Stimulated activated naive CD8-positive, alpha-beta T cell treated with anti-CD3 and anti-CD28 coated beads, Interleukin-15, Interleukin-2, amounts not matched to agents 100 ng/mL and 50 ng/mL, for 24 hours (primary cell): Measurements from ENCODE around the gene GPR83.

Source experiments
- H3K27ac Mint-ChIP-seq: one replicate; pipeline ENCODE4 v1.8.0; 2021; ENCODE audit warnings: mild to moderate bottlenecking, mixed read lengths
- H3K27me3 Mint-ChIP-seq: one replicate; pipeline ENCODE4 v1.8.0; 2021; ENCODE audit warnings: mixed read lengths
- H3K36me3 Mint-ChIP-seq: one replicate; pipeline ENCODE4 v1.8.0; 2021; ENCODE audit warnings: low read depth, mixed read lengths
- H3K4me1 Mint-ChIP-seq: one replicate; pipeline ENCODE4 v1.8.0; 2021; ENCODE audit warnings: low read depth, mixed read lengths
- H3K4me3 Mint-ChIP-seq: one replicate; pipeline ENCODE4 v1.8.0; 2021; ENCODE audit warnings: mild to moderate bottlenecking, mixed read lengths
- H3K9me3 Mint-ChIP-seq: one replicate; pipeline ENCODE4 v1.8.0; 2021; ENCODE audit warnings: mixed read lengths

GPR83 gene

GRCh38 chr11:94330789-94331188 is 70.4 kb downstream of the GPR83 start:
- H3K27me3 Mint-ChIP-seq, result peaks cover 9% of the 10 kb centered on the region
- no peak overlapping the region for H3K27ac Mint-ChIP-seq
- H3K9me3 Mint-ChIP-seq, result no peaks in the 10 kb centered on the region
- no peaks in the 10 kb centered on the region for H3K4me1 Mint-ChIP-seq
- no peak overlapping the region for H3K4me3 Mint-ChIP-seq
- no peaks in the 10 kb centered on the region for H3K36me3 Mint-ChIP-seq

GRCh38 chr11:94329501-94329900 is 71.7 kb downstream of the GPR83 start:
- Mint-ChIP-seq H3K27me3 (peaks cover 9% of the 10 kb centered on the region), H3K36me3 (no peaks in the 10 kb centered on the region), H3K4me3 (no peak overlapping the region), H3K9me3 (peaks cover 8% of the 10 kb centered on the region), H3K4me1 (no peaks in the 10 kb centered on the region), H3K27ac (no peak overlapping the region)

GRCh38 chr11:94328587-94329080 is 72.6 kb downstream of the GPR83 start:
- Mint-ChIP-seq H3K27me3 (peaks cover 9% of the 10 kb centered on the region), H3K9me3 (peaks cover 8% of the 10 kb centered on the region), H3K4me1 (no peaks in the 10 kb centered on the region), H3K36me3 (no peaks in the 10 kb centered on the region), H3K27ac (no peak overlapping the region), H3K4me3 (no peak overlapping the region)
